Stimulated activated CD4-positive, alpha-beta T cell treated with anti-CD3 and anti-CD28 coated beads, TNF-alpha, amount 100 ng/mL, for 24 hours (primary cell): ENCODE data around the gene UNC13D.
"Not testable (repeated sequence)": the region's sequence is repeated elsewhere in the genome, so short reads cannot be mapped to it uniquely, and the experiment has no call there.

Source experiments
- DNase-seq, 3 experiments: peaks; one replicate each; pipeline ENCODE4 v3.0.0-alpha.2; 2020; ENCODE audit warnings: low read depth in 3 of 3

Gene UNC13D

GRCh38 chr17:75820094-75821080 lies 23.8 kb downstream of the UNC13D start:
- DNase-seq, result no peak

DNA sequence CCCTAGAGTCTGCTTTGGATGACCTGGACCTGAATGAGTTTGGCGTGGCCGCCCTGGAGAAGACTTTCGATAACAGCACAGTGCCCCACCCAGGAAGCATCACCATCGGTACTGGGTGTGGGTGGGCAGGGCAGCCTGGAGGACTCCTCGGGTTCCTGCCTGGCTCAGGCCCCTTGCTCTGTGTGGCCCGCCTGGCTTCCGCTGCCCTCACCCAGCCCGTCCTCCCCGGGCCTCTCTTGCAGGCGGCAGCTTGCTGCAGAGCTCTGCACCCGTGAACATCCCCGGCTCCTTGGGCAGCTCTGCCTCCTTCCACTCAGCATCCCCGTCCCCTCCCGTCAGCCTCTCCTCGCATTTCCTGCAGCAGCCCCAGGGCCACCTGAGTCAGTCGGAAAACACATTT lies 24.5 kb downstream of the UNC13D start:
- no peak for DNase-seq

GRCh38 chr17:75819116-75819515 lies 25.1 kb downstream of the UNC13D start:
- DNase-seq, result no peak

GRCh38 chr17:75818326-75818885 lies 25.8 kb downstream of the UNC13D start:
- no peak for DNase-seq

- DNase-seq, result no peak
Measured at GRCh38 chr17:75817571-75817970, 26.6 kb downstream of the UNC13D start.

- DNase-seq, result no peak
Measured at GRCh38 chr17:75816693-75817092, 27.5 kb downstream of the UNC13D start.

DNA sequence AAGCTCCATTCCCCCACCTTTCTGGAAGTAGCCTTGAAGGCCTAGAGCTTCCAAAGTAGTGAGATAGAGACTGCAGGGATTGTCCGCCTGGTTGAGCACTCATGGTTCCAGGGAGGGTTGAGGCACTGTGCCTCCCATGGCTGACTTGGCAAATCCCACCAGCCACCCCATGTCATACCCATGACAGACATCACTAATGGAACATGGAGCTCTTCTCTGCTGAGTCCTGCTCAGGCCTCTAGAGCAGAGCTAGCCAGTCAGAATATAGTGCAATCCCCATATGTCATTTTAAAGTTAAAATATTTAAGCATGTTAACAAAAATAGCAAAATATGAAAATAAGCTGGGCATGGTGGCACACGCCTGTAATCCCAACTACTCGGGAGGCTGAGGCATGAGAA lies 28.8 kb downstream of the UNC13D start:
- no peak for DNase-seq

GRCh38 chr17:75814900-75815373 lies 29.3 kb downstream of the UNC13D start:
- no peak for DNase-seq

GRCh38 chr17:75814021-75814395 lies 30.2 kb downstream of the UNC13D start:
- no peak for DNase-seq

DNA sequence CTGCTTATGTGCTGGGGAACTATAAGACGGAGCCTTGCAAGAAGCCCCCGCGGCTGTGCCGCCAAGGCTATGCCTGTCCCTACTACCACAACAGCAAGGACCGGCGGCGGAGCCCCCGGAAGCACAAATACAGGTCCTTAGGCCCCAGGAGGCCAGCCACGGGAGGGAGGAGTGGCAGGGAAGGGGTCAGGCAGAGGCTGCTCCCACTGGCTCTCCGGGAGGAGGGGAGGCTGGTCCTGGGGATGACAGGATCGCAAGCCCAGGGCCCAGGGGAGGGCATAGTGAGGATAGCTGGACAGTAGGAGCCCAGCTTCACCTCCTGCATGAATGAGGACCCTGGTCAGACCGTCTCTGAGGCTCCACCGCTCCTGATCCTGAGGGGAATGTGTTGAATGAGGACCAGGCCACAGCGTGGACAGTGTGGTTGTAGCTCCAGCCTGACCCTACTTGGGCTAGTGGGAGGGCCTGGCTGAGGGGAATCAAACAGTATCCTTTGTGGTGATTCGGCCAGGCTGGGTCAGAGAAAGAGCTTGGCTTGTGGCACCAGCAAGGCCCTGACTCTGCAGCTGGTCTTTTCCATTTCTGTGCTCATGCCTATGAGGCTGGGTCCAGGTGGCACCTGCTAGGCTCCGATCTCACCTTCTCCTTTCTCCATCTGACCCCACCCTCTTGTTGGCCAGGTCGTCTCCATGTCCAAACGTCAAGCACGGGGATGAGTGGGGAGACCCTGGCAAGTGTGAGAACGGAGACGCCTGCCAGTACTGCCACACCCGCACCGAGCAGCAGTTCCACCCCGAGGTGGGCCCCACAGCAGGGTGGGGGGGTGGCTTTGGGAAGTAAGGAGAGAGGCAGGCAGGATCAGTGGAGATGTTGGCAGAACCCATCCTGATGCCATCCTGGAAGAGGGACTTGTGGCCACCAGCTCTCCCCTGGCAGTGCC lies 30.9 kb downstream of the UNC13D start:
- no peak for DNase-seq

GRCh38 chr17:75812096-75813013 lies 31.8 kb downstream of the UNC13D start:
- DNase-seq, result no peak

DNA sequence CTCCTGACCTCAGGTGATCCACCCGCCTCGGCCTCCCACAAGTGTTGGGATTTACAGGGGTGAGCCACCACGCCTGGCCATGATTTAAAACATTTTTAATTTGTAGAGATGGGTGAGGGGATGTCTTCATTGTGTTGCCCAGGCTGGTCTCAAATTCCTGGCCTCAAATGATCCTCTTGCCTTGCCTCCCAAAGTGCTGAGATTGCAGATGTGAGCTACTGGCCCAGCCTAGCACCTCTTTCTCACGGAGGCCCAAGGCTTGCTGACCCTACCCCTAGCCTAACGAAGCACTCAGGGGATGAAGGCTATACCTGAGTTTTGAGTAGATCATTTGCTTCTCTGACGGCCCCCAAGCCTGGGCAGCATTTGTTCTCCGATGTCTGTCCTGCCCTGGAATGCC lies 33.0 kb downstream of the UNC13D start:
- no peak for DNase-seq

GRCh38 chr17:75810756-75811155 lies 33.4 kb downstream of the UNC13D start:
- not testable (repeated sequence) for DNase-seq

- no peak for DNase-seq
Measured at GRCh38 chr17:75810216-75810615, 34.0 kb downstream of the UNC13D start.

DNA sequence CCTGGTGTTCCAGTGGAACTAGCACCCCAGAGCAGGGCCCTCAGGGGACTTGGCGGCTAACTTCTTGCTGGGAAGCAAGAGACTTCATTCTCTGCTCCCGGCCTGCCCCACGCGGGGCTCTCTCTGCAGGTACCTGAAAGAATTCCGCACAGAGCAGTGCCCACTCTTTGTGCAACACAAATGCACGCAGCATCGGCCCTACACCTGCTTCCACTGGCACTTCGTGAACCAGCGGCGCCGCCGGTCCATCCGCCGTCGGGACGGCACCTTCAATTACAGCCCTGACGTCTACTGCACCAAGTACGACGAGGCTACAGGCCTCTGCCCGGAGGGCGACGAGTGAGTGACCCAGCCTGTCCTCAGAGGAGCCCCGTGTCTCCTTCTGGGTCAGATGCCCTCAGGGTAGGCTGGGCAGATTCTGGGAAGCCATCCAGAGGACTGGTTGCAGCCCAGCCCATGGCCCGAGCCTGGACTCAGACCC lies 34.5 kb downstream of the UNC13D start:
- DNase-seq, result no peak

- no peak for DNase-seq
Measured at GRCh38 chr17:75808905-75809621, 35.1 kb downstream of the UNC13D start.

DNA sequence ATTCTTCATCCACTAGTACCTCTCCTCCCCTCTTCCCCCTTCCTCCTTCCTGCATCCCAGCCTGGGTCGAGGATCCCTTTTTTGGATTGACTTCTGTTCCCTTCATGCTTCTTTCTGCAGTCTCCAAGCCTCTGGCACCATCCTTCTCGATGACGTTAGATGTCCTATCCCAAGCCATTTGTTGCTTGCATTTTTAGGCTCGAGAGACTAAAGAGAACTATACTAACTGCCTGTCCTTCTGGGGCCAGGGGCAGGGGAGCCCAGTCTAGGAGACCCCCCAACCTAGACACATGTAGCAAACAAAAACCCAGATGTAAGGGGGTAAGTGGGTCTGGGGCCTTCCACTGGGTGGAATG lies 35.7 kb downstream of the UNC13D start:
- DNase-seq, result no peak

- DNase-seq, result no peak
Measured at GRCh38 chr17:75807861-75808260, 36.3 kb downstream of the UNC13D start.

- DNase-seq, result no peak
Measured at GRCh38 chr17:75806822-75807500, 37.2 kb downstream of the UNC13D start.

GRCh38 chr17:75803883-75804282 lies 40.3 kb downstream of the UNC13D start:
- no peak for DNase-seq
